GM18520 (cell line): ENCODE data around the gene USP15.

Experiments
- ATAC-seq: cut with Tn5 transposase; IDR thresholded peaks from one replicate; pipeline ENCODE4 v1.9.1; 2021; ENCODE audit not compliant: unreplicated experiment

USP15 gene

GRCh38 chr12:62256408-62257096 lies 3.7 kb upstream of the USP15 start:
- ATAC-seq: no peak

- ATAC-seq: no peak
Measured at GRCh38 chr12:62258231-62258630, 2.0 kb upstream of the USP15 start.

- ATAC-seq: no peak
Measured at GRCh38 chr12:62258941-62259630, 1.1 kb upstream of the USP15 start.

- peak; percentile 1 for ATAC-seq
Measured at GRCh38 chr12:62259631-62259992, 592 bp upstream of the USP15 start.

GRCh38 chr12:62260733-62261683 lies 804 bp downstream of the USP15 start:
- ATAC-seq: peak; percentile 29

GRCh38 chr12:62261876-62262517 lies 1.8 kb downstream of the USP15 start:
- no peak for ATAC-seq

GRCh38 chr12:62263232-62263631 lies 3.0 kb downstream of the USP15 start:
- no peak for ATAC-seq

- no peak for ATAC-seq
Measured at GRCh38 chr12:62263966-62264365, 3.8 kb downstream of the USP15 start.

GRCh38 chr12:62264706-62265105 lies 4.5 kb downstream of the USP15 start:
- peak; percentile 16 for ATAC-seq

GRCh38 chr12:62265511-62265910 lies 5.3 kb downstream of the USP15 start:
- ATAC-seq: no peak

GRCh38 chr12:62267026-62267425 lies 6.8 kb downstream of the USP15 start:
- no peak for ATAC-seq

GRCh38 chr12:62267480-62267879 lies 7.3 kb downstream of the USP15 start:
- peak; percentile 25 for ATAC-seq

- no peak for ATAC-seq
Measured at GRCh38 chr12:62268956-62269355, 8.8 kb downstream of the USP15 start.

- no peak for ATAC-seq
Measured at GRCh38 chr12:62269464-62270228, 9.4 kb downstream of the USP15 start.

GRCh38 chr12:62270384-62270783 lies 10.2 kb downstream of the USP15 start:
- ATAC-seq: no peak

GRCh38 chr12:62270872-62271271 lies 10.7 kb downstream of the USP15 start:
- no peak for ATAC-seq

GRCh38 chr12:62272936-62273552 lies 12.8 kb downstream of the USP15 start:
- ATAC-seq: no peak

GRCh38 chr12:62273724-62274380 lies 13.6 kb downstream of the USP15 start:
- ATAC-seq: no peak

- no peak for ATAC-seq
Measured at GRCh38 chr12:62278022-62278421, 17.8 kb downstream of the USP15 start.
